ENCODE data around the gene FBXO47.
"Not testable (repeated sequence)": the region's sequence is repeated elsewhere in the genome, so short reads cannot be mapped to it uniquely, and the experiment has no call there.

FBXO47 gene

DNA sequence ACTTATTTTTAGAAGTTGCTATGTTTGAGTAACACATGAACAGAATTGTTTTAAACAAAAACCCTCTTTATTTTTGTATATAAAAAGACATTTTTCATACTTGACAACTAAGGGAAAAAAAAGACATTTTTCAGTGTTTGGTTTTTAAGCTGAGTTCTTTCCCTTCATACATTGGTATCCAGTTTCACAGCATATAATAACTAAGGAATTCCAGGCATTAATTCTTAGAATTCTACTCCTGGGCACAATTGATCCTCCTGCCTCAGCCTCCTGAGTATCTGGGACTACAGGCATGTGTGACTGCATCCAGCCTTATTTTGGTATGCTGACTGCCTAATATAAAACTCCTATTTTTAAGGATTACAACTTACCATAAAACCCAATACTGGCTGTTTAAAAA, 8.4 kb downstream of the FBXO47 start:
- DNase-seq (ENCODE audit: extremely low read depth, low read depth): no peak
- TF ChIP-seq, protein P1, sequence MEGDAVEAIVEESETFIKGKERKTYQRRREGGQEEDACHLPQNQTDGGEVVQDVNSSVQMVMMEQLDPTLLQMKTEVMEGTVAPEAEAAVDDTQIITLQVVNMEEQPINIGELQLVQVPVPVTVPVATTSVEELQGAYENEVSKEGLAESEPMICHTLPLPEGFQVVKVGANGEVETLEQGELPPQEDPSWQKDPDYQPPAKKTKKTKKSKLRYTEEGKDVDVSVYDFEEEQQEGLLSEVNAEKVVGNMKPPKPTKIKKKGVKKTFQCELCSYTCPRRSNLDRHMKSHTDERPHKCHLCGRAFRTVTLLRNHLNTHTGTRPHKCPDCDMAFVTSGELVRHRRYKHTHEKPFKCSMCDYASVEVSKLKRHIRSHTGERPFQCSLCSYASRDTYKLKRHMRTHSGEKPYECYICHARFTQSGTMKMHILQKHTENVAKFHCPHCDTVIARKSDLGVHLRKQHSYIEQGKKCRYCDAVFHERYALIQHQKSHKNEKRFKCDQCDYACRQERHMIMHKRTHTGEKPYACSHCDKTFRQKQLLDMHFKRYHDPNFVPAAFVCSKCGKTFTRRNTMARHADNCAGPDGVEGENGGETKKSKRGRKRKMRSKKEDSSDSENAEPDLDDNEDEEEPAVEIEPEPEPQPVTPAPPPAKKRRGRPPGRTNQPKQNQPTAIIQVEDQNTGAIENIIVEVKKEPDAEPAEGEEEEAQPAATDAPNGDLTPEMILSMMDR (IDR thresholded peaks at IDR 0.05; ENCODE audit: low read depth, low read length): no peak

DNA sequence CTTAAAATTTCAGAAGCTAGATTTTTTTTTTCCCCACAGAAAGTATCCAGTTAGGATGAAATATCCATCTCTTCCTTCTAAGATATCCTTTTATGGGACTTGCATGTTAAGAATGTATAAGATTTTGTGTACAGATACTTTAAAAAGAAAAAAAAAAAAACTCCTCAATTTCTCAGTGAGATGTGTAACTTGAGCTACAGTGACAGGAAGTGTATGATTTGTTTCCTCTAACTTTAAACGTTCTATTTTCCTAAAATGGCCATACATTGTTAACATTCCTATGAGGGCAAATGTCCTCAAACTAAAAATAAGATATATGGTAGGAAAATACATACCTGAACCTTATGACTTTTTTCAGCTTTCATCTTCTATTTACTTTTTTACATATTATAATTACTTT, 8.9 kb downstream of the FBXO47 start:
- TF ChIP-seq, protein P1 (IDR thresholded peaks at IDR 0.05; ENCODE audit: low read depth, low read length): no peak
- DNase-seq (ENCODE audit: extremely low read depth, low read depth): no peak

DNA sequence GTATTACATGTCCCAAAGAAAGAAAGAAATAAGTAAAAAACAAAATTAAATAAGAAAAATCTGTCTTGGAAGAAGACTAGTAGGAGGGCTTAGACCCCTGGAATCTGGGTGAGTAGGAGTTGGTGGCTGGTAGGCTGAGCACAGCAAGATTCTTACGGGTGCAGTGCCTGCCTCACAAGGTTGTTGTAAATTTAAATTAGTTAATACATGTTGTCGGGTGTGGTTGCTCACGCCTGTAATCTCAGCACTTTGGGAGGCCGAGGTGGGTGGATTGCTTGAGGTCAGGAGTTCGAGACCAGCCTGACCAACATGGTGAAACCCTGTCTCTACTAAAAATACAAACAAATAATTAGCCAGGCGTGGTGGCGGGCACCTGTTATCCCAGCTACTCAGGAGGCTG, 13.4 kb downstream of the FBXO47 start:
- DNase-seq (ENCODE audit: extremely low read depth, low read depth): not testable (repeated sequence)

DNA sequence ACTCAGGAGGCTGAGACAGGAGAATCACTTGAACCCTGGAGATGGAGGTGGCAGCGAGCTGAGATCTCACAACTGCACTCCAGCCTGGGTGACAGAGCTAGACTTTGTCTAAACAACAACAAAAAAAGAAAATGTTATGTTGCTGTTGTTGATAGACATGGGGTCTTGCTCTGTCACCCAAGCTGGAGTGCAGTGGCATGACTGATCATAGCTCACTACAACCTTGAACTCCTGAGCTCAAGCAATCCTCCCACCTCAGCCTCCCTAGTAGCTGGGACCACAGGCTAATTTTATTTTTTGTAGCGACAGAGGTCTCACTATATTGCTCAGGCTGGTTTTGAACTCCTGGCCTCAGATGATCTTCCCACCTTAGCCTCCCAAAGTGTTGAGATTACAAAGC, 20.0 kb downstream of the FBXO47 start:
- TF ChIP-seq, protein P1 (IDR thresholded peaks at IDR 0.05; ENCODE audit: low read depth, low read length): no peak
- no peak for DNase-seq (ENCODE audit: extremely low read depth, low read depth)

DNA sequence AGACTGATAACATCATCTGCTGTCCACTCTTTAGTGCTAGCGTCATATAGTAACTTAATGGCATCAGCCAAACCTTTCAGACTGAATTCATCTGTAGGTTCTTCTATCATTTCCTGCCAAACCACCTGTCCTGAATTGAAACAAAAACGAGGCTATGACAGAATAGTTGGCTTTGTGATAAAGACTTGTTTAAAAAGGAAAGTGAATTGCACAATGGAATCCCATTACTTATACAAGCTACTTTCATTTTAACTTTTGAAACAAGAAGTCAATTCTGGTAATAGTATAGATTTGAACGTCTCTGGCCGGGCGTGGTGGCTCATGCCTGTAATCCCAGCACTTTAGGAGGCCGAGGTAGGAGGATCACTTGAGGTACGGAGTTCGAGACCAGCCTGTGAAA, 23.6 kb downstream of the FBXO47 start:
- TF ChIP-seq, protein P1 (IDR thresholded peaks at IDR 0.05; ENCODE audit: low read depth, low read length): no peak
- no peak for DNase-seq (ENCODE audit: extremely low read depth, low read depth)

DNA sequence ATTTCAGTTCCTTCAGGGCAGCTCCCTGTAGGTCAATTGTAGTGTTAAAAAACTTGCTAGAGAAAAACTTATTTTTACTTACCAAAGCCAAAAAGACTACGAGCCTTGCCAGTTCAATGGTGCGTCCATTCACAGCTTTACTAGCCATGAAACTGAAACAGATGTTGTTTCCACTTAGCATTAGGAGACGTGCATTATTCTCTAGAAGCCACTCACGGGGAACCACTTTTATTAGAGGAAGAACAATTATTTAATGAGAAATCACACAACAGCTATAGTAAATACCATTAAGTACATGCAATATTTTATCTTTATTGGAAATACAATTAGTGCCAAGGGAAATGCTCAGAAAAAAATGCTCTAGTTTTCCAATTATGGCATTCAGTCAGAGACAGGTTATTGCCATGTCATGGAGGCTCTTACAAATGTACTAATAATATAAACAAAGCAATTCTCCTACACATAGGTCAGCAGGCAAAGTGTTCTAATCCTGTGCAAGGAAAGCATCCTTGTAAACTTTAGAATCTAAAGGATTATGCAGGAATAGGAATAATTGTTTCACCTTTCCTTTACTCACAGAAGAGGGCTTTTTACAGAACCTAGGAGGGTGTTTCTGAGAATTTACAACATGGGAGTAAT, 24.4 kb downstream of the FBXO47 start:
- no peak for DNase-seq (ENCODE audit: extremely low read depth, low read depth)

DNA sequence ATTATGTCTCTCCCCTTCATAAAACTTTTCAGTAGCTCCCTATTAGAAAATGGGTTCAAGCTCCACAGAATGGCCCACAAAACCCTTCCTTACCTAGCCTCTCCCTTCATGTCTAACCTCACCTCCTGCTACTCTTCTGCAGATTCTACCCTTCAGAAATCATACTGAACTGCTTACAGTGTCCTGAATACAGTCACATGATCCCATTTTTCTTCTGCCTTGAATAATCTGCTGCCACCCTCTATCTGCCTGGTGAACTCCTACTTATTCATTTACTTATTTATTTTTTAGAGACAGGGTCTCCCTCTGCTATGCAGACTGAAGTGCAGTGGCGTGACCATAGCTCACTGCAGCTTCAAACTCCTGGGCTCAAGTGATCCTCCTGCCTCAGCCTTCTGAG, 26.8 kb downstream of the FBXO47 start:
- TF ChIP-seq, protein P1 (IDR thresholded peaks at IDR 0.05; ENCODE audit: low read depth, low read length): no peak
- DNase-seq (ENCODE audit: extremely low read depth, low read depth): no peak

More for the DNA sequence above, 24.4 kb downstream of the FBXO47 start:
- TF ChIP-seq, protein P1 (IDR thresholded peaks at IDR 0.05; ENCODE audit: low read depth, low read length): no peak

DNA sequence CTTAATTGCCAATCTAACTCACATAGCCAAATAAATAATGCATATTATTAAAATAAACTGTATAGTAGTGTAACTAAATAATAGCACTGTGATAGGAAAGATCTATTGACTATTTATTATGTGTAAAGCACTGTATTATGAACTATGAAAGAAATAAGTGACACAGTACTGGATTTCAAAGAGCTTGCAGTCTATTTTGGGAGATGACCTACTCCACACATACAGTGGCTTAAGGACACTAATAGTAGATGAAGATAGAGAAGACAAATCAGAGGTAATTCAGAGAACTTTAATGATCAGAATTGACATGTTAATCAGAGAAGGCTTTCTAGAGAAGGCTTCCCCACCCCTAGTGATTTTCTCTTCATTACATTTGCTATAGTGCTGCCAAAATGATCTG, 27.2 kb downstream of the FBXO47 start:
- TF ChIP-seq, protein P1 (IDR thresholded peaks at IDR 0.05; ENCODE audit: low read depth, low read length): no peak
- no peak for DNase-seq (ENCODE audit: extremely low read depth, low read depth)

DNA sequence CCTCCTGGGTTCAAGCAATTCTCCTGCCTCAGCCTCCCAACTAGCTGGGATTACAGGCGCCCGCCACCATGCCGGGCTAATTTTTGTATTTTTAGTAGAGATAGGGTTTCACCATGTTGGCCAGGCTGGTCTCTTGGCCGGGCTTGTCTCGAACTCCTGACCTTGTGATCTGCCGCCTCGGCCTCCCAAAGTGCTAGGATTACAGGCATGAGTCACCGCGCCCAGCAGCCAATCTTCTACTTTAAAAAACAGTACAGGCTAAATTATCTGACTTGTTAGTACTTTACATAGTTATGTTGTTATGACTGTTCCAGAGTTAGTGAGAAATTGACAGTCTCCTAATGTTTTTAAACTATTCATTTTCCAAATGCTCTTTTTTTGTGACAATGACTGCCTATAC, 33.2 kb downstream of the FBXO47 start:
- DNase-seq (ENCODE audit: extremely low read depth, low read depth): not testable (repeated sequence)

DNA sequence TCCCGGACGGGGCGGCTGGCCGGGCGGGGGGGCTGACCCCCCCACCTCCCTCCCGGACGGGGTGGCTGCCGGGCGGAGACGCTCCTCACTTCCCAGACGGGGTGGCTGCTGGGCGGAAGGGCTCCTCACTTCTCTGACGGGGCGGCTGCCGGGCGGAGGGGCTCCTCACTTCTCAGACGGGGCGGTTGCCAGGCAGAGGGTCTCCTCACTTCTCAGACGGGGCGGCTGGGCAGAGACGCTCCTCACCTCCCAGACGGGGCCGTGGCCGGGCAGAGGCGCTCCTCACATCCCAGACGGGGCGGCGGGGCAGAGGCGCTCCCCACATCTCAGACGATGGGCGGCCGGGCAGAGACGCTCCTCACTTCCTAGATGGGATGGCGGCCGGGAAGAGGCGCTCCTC, 36.4 kb downstream of the FBXO47 start:
- DNase-seq (ENCODE audit: extremely low read depth, low read depth): not testable (repeated sequence)

All from AG09319 (cell line).